HUDEP-2 (cell line): Measurements from ENCODE around the gene UBC.
"Not testable (repeated sequence)": the region's sequence is repeated elsewhere in the genome, so short reads cannot be mapped to it uniquely, and the experiment has no call there.

ENCODE experiments used
- DNase-seq, 76 experiments: peaks; one replicate each; lab custom pipeline; 2025; ENCODE audit not compliant: unreplicated experiment in 76 of 76; lab: John Stamatoyannopoulos, UW

UBC gene

GRCh38 chr12:124938108-124938507 is 23.7 kb upstream of the UBC start:
- DNase-seq = no peak

DNA sequence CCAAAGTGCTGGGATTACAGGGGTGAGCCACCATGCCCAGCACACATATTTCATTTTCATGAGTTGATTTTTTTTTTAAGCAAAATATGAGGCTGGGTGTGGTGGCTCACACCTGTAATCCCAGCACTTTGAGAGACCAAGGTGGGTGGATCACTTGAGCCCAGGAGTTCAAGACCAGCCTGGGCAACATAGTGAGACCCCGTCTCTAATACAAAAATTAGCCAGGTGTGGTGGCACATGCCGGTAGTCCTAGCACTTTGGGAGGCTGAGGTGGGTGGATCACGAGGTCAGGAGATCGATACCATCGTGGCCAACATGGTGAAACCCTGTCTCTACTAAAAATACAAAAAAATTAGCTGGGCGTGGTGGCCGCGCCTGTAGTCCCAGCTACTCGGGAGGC is 17.1 kb upstream of the UBC start:
- DNase-seq = not testable (repeated sequence)

GRCh38 chr12:124930586-124930985 is 16.1 kb upstream of the UBC start:
- DNase-seq = no peak

DNA sequence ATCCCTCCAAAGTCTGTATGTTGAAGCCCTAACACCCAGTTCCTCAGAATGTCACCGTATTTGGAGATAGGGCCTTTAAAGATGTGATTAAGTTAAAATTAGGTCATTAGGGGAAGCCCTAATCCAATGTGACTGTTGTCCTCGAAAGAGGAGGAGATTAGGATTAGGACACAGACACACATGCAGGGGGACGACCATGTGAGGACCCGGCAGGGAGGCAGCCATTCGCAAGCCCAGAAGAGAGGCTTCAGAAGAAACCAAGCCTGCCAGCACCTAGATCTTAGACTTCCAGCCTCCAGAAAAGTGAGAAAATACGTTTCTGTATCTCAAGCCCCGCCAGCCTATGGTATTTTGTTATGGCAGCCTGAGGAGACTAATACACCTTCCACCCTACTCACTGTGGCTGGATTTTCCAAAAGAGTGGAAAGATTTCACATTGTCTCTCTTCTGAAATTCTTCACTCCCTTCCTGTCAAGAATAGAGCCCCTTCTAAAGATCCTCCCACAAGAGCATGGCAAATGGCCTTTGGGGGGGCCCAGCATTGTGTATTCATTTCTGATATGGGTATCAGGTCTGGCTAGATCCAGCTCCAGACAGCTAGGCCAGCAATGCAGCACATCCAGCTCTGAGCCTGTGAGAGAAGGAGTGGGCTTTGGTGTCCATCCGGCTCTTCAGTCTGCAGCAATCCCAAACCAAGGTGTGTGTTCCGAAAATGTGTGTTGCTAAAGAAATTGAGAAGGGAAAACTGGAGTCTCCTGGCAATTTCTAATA is 15.4 kb upstream of the UBC start:
- no peak for DNase-seq

DNA sequence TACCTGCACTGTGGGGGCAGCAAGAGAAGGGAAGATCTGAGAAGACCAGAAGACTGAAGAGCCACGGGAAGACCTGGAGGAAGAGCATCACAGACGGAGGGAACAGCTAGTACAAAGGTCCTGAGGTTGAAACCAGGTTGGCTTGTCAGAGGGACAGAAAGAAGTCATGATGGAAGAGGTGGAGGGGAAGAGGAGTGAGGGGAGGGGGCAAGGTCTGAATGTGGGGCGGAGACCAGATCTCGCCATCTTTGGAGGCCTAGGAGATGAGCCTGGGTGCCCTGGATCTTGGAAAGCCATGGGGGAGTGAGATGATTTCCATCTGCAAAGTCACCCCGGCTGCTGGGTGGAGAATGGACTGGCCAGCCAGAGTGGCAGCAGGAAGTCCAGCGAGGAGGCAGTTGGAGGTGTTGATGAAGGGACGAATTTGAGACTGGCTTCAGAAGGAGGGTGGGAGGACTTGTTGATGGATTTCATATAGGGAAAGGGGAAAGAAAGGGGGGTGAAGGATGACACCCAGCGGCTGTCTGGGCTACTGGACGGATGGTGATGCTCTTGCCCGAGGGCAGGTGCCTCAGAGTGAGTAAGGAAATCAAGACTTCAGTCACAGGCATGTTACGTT is 14.6 kb upstream of the UBC start:
- DNase-seq = no peak

DNA sequence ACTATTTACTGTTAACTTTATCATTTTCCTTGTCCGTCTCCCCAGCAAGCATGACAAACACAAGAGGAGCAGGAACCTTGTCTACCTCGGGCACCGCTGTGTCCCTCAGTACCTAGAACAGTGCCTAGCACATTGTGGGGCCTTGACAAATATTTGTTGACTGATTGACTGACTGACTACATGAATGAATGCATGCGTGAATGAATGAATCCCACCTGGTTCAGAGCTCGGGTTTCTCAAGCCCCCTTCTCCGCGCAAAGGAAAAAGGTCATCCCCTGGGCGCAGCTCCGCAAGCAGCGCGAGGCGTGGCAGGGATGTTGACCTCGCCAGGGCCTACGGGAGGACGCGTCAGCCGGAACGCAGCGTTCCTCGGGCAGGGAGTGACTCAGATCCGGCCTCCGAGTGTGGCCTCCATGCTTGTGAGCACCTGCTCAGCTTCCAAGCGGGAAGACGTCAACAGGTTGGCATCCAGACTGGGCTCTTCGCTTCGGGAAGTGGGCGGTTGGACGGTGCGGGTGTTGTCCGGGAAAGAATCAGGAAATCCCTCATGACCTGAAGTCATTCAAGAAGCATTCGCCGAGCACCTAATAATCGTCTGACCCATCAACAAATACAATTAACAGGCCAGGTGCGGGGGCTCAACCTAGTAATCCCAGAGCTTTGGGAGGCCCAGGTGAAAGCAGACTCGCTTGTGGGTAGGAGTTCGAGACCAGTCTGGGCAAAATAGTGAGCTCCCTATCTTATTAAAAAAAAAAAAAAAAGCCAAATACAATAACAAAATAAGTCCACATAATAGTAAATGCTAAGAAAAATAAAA is 13.9 kb upstream of the UBC start:
- DNase-seq = no peak

- DNase-seq = no peak
Measured at GRCh38 chr12:124927201-124928094, 13.0 kb upstream of the UBC start.

DNA sequence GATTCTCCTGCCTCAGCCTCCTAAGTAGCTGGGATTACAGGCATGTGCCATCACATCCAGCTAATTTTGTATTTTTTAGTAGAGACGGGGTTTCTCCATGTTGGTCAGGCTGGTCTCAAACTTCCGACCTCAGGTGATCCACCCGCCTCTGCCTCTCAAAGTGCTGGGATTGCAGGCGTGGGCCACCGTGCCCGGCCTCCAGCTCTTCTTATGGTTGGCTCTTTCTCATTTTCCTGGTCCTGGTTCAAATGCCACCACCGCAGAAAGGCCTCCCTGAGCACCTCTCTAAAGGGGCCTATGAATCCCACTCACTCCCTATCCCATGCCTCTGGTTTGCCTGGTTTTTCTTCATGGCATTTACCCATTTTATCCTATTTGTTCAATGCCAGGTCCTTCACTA is 11.3 kb upstream of the UBC start:
- DNase-seq = not testable (repeated sequence)

DNA sequence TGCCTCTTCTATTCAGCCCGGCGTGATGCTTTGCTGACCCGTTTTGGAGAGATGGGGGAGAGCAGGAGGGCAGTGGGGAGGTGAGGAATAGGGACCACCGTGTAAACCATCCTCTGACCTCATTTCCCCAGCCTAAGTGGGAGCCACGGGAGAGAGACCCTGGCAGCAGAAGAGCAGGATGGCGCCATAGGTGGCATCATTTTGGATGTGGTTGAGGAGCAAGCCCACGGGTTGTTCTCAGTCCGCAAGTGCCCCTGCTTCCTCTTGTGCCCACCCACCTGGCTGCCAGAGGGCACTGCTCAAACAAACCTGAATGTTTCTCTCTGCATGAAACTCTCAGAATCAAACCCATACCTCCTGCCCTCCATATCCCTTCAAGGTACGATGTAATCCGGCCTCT is 10.7 kb upstream of the UBC start:
- DNase-seq = no peak

DNA sequence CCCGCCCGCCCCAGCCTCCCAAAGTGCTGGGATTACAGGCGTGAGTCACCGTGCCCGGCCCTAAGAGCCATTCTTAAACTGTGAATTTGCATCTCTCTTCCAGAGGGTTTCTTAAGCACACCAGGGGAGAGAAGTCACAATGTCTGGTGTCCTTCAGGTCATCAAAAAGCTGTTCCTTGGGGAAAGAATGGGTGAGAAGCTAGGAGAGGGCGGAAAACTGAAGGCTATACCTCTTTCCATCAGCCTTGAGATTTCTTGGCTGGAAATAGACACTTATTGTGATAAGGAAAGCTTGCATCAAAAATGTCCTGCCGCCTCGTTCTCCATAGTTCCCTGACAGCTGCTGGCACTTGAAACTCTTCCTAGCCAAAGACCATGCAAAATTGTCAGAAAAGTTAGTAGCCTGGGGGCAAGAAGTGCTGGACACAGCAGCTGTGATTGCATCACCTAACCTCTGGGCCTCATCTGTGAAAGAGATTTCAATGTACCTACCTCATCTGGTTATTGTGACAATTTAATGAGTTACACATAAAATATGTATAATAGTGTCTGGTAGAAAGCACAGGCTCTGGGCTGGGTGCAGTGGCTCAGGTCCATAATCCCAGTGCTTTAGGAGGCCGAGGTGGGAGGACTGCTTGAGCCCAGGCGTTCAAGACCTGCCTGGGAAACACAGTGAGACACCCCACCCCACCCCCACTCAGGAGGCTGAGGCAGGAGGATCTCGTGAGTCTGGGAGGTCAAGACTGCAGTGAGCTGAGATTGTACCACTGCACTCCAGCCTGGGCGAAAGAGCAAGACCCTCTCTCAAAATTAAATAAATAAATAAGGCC is 9.7 kb upstream of the UBC start:
- no peak for DNase-seq

GRCh38 chr12:124921200-124922031 is 7.0 kb upstream of the UBC start:
- no peak for DNase-seq

- DNase-seq = no peak
Measured at GRCh38 chr12:124920353-124920935, 6.0 kb upstream of the UBC start.

GRCh38 chr12:124919521-124920352 is 5.3 kb upstream of the UBC start:
- no peak for DNase-seq

DNA sequence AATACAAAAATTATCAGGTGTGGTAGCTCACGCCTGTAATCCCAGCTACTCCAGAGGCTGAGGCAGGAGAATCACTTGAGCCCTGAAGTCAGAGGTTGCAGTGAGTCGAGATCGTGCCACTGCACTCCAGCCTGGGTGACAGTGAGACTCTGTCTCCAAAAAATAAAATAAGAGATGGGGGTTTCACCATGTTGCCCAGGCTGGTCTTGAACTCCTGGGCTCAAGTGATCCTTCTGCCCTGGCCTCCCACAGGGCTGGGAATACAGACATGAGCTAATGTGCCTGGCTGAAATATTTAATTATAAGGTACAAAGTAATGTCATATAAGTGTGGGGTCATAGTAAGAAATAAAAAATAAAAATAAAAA is 4.2 kb upstream of the UBC start:
- not testable (repeated sequence) for DNase-seq

DNA sequence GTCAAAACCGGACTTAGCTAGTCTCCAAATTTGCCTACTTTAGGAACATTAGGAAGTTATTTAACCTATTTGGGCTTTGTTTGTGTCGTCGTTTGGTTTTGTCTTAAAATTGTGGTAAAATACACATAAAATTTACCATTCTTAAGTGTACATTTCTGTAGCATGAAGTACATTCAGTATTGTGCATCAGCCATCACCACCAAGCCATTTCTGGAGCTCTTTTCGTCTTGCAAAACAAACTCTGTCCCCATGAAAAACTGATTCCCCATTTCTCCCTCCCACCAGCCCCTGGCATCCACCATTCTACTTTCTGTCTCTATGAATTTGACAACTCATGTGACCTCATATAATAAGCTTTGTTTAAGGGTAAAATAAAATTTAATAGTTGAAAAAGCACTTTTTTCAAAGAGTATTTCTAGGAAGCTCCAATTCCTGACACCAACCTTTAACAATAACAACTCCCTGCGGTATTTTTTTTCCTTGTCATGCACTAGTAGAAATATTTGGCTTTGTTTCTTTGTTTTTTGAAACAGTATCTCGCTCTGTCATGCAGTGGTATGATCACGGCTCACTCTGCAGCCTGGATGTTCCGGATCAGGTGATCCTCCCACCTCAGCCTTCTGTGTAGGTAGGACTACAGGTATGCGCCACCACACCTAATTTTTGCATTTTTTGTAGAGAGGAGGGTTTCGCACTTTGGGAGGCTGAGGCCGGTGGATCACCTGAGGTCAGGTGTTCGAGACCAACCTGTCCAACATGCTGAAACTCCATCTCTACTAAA is 3.6 kb upstream of the UBC start:
- DNase-seq = no peak

DNA sequence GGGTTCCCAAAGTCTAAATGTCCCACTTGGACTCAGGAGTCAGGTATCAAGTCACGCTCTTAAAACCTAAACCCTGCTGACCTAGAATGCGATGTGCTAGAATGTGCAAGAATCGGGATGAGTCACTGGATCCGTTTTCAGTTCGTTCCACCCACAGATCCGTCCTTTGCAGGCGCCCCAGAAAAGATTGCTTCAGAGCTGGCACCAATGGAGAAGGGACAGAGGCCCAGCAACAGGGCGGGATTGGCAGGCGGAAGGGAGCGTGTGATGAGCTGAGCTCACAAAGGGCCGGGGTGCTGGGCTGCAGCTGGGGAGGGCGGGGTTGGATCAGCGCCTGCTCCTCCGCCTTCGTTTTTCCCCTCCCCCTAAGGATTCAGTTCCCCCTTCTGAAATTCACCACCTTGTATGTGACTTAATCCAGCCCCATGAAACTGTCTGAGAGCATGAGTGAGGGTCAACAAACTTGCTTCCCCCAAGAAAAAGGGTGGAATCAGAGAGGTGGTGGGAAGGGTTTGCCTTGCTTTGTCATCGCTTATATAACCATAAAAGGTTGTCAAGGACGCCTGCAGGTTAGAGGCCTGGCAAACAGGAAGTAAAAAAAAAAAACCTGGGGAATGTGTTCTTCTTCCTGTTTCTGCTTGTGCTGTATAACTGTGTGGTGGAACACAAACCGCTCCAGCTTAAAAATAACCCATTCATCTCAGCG is 2.8 kb upstream of the UBC start:
- DNase-seq = no peak
